ENCODE results near the gene NFE2L2.

- TF ChIP-seq CTCF (IDR thresholded peaks at IDR 0.05): no peak
- TF ChIP-seq POLR2A (IDR thresholded peaks at IDR 0.05): no peak
Observed at GRCh38 chr2:177190941-177191340, 73.6 kb downstream of the NFE2L2 start.
